Stimulated activated naive CD8-positive, alpha-beta T cell treated with anti-CD3 and anti-CD28 coated beads, Interleukin-15, Interleukin-2, amounts not matched to agents 100 ng/mL and 50 ng/mL, for 24 hours (primary cell): ENCODE results near the gene SLC8A3.

Experiments
- H3K27ac Mint-ChIP-seq: one replicate; pipeline ENCODE4 v1.8.0; 2021; ENCODE audit warnings: mild to moderate bottlenecking, mixed read lengths
- H3K27me3 Mint-ChIP-seq: one replicate; pipeline ENCODE4 v1.8.0; 2021; ENCODE audit warnings: mixed read lengths
- H3K36me3 Mint-ChIP-seq: one replicate; pipeline ENCODE4 v1.8.0; 2021; ENCODE audit warnings: low read depth, mixed read lengths
- H3K4me1 Mint-ChIP-seq: one replicate; pipeline ENCODE4 v1.8.0; 2021; ENCODE audit warnings: low read depth, mixed read lengths
- H3K4me3 Mint-ChIP-seq: one replicate; pipeline ENCODE4 v1.8.0; 2021; ENCODE audit warnings: mild to moderate bottlenecking, mixed read lengths
- H3K9me3 Mint-ChIP-seq: one replicate; pipeline ENCODE4 v1.8.0; 2021; ENCODE audit warnings: mixed read lengths

Gene SLC8A3

GRCh38 chr14:70114621-70115156, 74.1 kb downstream of the SLC8A3 start:
- Mint-ChIP-seq H3K9me3 (no peaks in the 10 kb centered on the region), H3K4me1 (no peaks in the 10 kb centered on the region), H3K36me3 (no peaks in the 10 kb centered on the region), H3K4me3 (no peak overlapping the region), H3K27me3 (peaks cover 27% of the 10 kb centered on the region), H3K27ac (no peak overlapping the region)

- Mint-ChIP-seq H3K27me3 (peaks cover 26% of the 10 kb centered on the region), H3K27ac (no peak overlapping the region), H3K36me3 (no peaks in the 10 kb centered on the region), H3K9me3 (no peaks in the 10 kb centered on the region), H3K4me3 (no peak overlapping the region), H3K4me1 (no peaks in the 10 kb centered on the region)
These were observed 75.5 kb downstream of the SLC8A3 start for GRCh38 chr14:70113211-70113610.

GRCh38 chr14:70108419-70108818, 80.3 kb downstream of the SLC8A3 start:
- no peaks in the 10 kb centered on the region for H3K4me1 Mint-ChIP-seq
- H3K36me3 Mint-ChIP-seq: no peaks in the 10 kb centered on the region

GRCh38 chr14:70107309-70107708, 81.4 kb downstream of the SLC8A3 start:
- H3K27me3 Mint-ChIP-seq: peaks cover 35% of the 10 kb centered on the region
- no peak overlapping the region for H3K4me3 Mint-ChIP-seq
- H3K9me3 Mint-ChIP-seq: no peaks in the 10 kb centered on the region
- no peaks in the 10 kb centered on the region for H3K4me1 Mint-ChIP-seq
- no peaks in the 10 kb centered on the region for H3K36me3 Mint-ChIP-seq
- H3K27ac Mint-ChIP-seq: no peak overlapping the region

More at GRCh38 chr14:70108419-70108818, 80.3 kb downstream of the SLC8A3 start:
- H3K4me3 Mint-ChIP-seq: no peak overlapping the region
- peaks cover 28% of the 10 kb centered on the region for H3K27me3 Mint-ChIP-seq
- no peak overlapping the region for H3K27ac Mint-ChIP-seq
- H3K9me3 Mint-ChIP-seq: no peaks in the 10 kb centered on the region

GRCh38 chr14:70100071-70100470, 88.7 kb downstream of the SLC8A3 start:
- Mint-ChIP-seq H3K36me3 (no peaks in the 10 kb centered on the region), H3K9me3 (no peaks in the 10 kb centered on the region), H3K4me3 (no peak overlapping the region), H3K4me1 (no peaks in the 10 kb centered on the region), H3K27me3 (peaks cover 53% of the 10 kb centered on the region), H3K27ac (no peak overlapping the region)

GRCh38 chr14:70098250-70098809, 90.4 kb downstream of the SLC8A3 start:
- no peak overlapping the region for H3K27ac Mint-ChIP-seq
- H3K4me1 Mint-ChIP-seq: no peaks in the 10 kb centered on the region
- no peaks in the 10 kb centered on the region for H3K9me3 Mint-ChIP-seq
- H3K27me3 Mint-ChIP-seq: peaks cover 49% of the 10 kb centered on the region
- H3K4me3 Mint-ChIP-seq: no peak overlapping the region
- H3K36me3 Mint-ChIP-seq: no peaks in the 10 kb centered on the region

- no peaks in the 10 kb centered on the region for H3K4me1 Mint-ChIP-seq
- no peaks in the 10 kb centered on the region for H3K36me3 Mint-ChIP-seq
- H3K27me3 Mint-ChIP-seq: peaks cover 52% of the 10 kb centered on the region
- no peak overlapping the region for H3K27ac Mint-ChIP-seq
- H3K4me3 Mint-ChIP-seq: no peak overlapping the region
- H3K9me3 Mint-ChIP-seq: no peaks in the 10 kb centered on the region
These were observed 91.0 kb downstream of the SLC8A3 start for GRCh38 chr14:70097576-70098249.

GRCh38 chr14:70096866-70097265, 91.9 kb downstream of the SLC8A3 start:
- Mint-ChIP-seq H3K4me1 (no peaks in the 10 kb centered on the region), H3K36me3 (no peaks in the 10 kb centered on the region), H3K9me3 (no peaks in the 10 kb centered on the region), H3K27ac (no peak overlapping the region), H3K27me3 (peaks cover 56% of the 10 kb centered on the region), H3K4me3 (no peak overlapping the region)

- no peaks in the 10 kb centered on the region for H3K36me3 Mint-ChIP-seq
- H3K4me1 Mint-ChIP-seq: no peaks in the 10 kb centered on the region
- no peaks in the 10 kb centered on the region for H3K9me3 Mint-ChIP-seq
- no peak overlapping the region for H3K4me3 Mint-ChIP-seq
- H3K27me3 Mint-ChIP-seq: peaks cover 44% of the 10 kb centered on the region
- H3K27ac Mint-ChIP-seq: no peak overlapping the region
These were observed 94.1 kb downstream of the SLC8A3 start for GRCh38 chr14:70094631-70095030.

- H3K4me1 Mint-ChIP-seq: no peaks in the 10 kb centered on the region
- no peaks in the 10 kb centered on the region for H3K36me3 Mint-ChIP-seq
- no peaks in the 10 kb centered on the region for H3K9me3 Mint-ChIP-seq
- H3K4me3 Mint-ChIP-seq: no peak overlapping the region
- H3K27ac Mint-ChIP-seq: no peak overlapping the region
- peaks cover 39% of the 10 kb centered on the region for H3K27me3 Mint-ChIP-seq
These were observed 94.6 kb downstream of the SLC8A3 start for GRCh38 chr14:70094106-70094505.

- no peak overlapping the region for H3K4me3 Mint-ChIP-seq
- H3K27ac Mint-ChIP-seq: no peak overlapping the region
- H3K27me3 Mint-ChIP-seq: peaks cover 33% of the 10 kb centered on the region
- H3K36me3 Mint-ChIP-seq: no peaks in the 10 kb centered on the region
- no peaks in the 10 kb centered on the region for H3K4me1 Mint-ChIP-seq
- H3K9me3 Mint-ChIP-seq: no peaks in the 10 kb centered on the region
These were observed 95.6 kb downstream of the SLC8A3 start for GRCh38 chr14:70093156-70093555.

GRCh38 chr14:70087380-70087697, 101.4 kb downstream of the SLC8A3 start:
- Mint-ChIP-seq H3K9me3 (no peaks in the 10 kb centered on the region), H3K27me3 (peaks cover 33% of the 10 kb centered on the region), H3K4me1 (no peaks in the 10 kb centered on the region), H3K27ac (no peak overlapping the region), H3K36me3 (no peaks in the 10 kb centered on the region), H3K4me3 (no peak overlapping the region)

- no peaks in the 10 kb centered on the region for H3K9me3 Mint-ChIP-seq
- no peaks in the 10 kb centered on the region for H3K36me3 Mint-ChIP-seq
- H3K27ac Mint-ChIP-seq: no peak overlapping the region
- no peaks in the 10 kb centered on the region for H3K4me1 Mint-ChIP-seq
- no peak overlapping the region for H3K4me3 Mint-ChIP-seq
- peaks cover 30% of the 10 kb centered on the region for H3K27me3 Mint-ChIP-seq
These were observed 101.9 kb downstream of the SLC8A3 start for GRCh38 chr14:70086685-70087379.

- H3K4me3 Mint-ChIP-seq: no peak overlapping the region
- no peak overlapping the region for H3K27ac Mint-ChIP-seq
- peaks cover 27% of the 10 kb centered on the region for H3K27me3 Mint-ChIP-seq
- no peaks in the 10 kb centered on the region for H3K36me3 Mint-ChIP-seq
- no peaks in the 10 kb centered on the region for H3K9me3 Mint-ChIP-seq
- H3K4me1 Mint-ChIP-seq: no peaks in the 10 kb centered on the region
These were observed 104.5 kb downstream of the SLC8A3 start for GRCh38 chr14:70084226-70084625.

GRCh38 chr14:70082394-70082793, 106.4 kb downstream of the SLC8A3 start:
- H3K27ac Mint-ChIP-seq: no peak overlapping the region
- no peaks in the 10 kb centered on the region for H3K9me3 Mint-ChIP-seq
- no peak overlapping the region for H3K4me3 Mint-ChIP-seq
- H3K4me1 Mint-ChIP-seq: no peaks in the 10 kb centered on the region
- peaks cover 30% of the 10 kb centered on the region for H3K27me3 Mint-ChIP-seq
- H3K36me3 Mint-ChIP-seq: no peaks in the 10 kb centered on the region
